H1 (cell line): ENCODE data around the gene SLIT3. TPM values are rescaled to one million over a fixed set of nuclear protein-coding genes. Genes with fewer than 3 reads are reported as not detected.

ENCODE experiments used
- CTCF ChIA-PET: fragments of 300-600 bp; sonication (Branson Sonifier 250); formaldehyde crosslinking; loops from one replicate; lab custom pipeline; 2021; ENCODE audit not compliant: partially characterized antibody; lab: Charles Lee
- POLR2A ChIA-PET: fragments of 300-600 bp; sonication (Branson Sonifier 250); formaldehyde crosslinking; loops from one replicate; lab custom pipeline; 2021; ENCODE audit warnings: inconsistent platforms; ENCODE audit not compliant: partially characterized antibody; lab: Charles Lee
- DNase-seq, 2 experiments: peaks; one replicate each; pipeline versions ENCODE4 v3.0.0 to v3.0.0-alpha.2; 2010 to 2022; ENCODE audit warnings: low spot score in 2 of 2, low read depth in 1 of 2, mixed read lengths in 1 of 2
- FAIRE-seq: peaks from 2 replicates; lab custom pipeline; 2011; peaks lifted over from hg19 to GRCh38; lab: Jason Lieb, UNC
- H2AFZ ChIP-seq: 2 replicates; pipeline ENCODE4 v1.8.1; 2012; ENCODE audit warnings: low read length, inconsistent platforms
- H2AK5ac ChIP-seq: 2 replicates; pipeline ENCODE4 v1.6.1; 2013; ENCODE audit warnings: low read depth, low read length
- H2BK120ac ChIP-seq: replicated peaks from 2 replicates; pipeline ENCODE3; 2013; ENCODE audit warnings: low read depth, low read length, inconsistent platforms
- H2BK12ac ChIP-seq: 2 replicates; pipeline ENCODE4 v1.6.1; 2013; ENCODE audit warnings: low read depth, low read length
- H2BK15ac ChIP-seq: 2 replicates; pipeline ENCODE4 v1.6.1; 2013; ENCODE audit warnings: low read length
- H2BK20ac ChIP-seq: 2 replicates; pipeline ENCODE4 v1.6.1; 2013; ENCODE audit warnings: low read length
- H2BK5ac ChIP-seq: 2 replicates; pipeline ENCODE4 v1.6.1; 2013; ENCODE audit warnings: low read depth, low read length
- H3K14ac ChIP-seq: 2 replicates; pipeline ENCODE4 v1.6.1; 2013; ENCODE audit warnings: inconsistent platforms; ENCODE audit not compliant: insufficient read length
- H3K18ac ChIP-seq: 2 replicates; pipeline ENCODE4 v1.6.1; 2013; ENCODE audit warnings: low read length; ENCODE audit errors: extremely low read depth
- H3K23ac ChIP-seq: 2 replicates; pipeline ENCODE4 v1.6.1; 2013; ENCODE audit warnings: inconsistent platforms; ENCODE audit not compliant: insufficient read length
- H3K23me2 ChIP-seq: 2 replicates; pipeline ENCODE4 v1.6.1; 2013; ENCODE audit warnings: low read depth, low read length
- H3K27ac ChIP-seq: 2 replicates; pipeline ENCODE4 v1.6.1; 2011; ENCODE audit warnings: low read depth, low read length, inconsistent platforms
- H3K27me3 ChIP-seq, 4 experiments: replicated peaks in 1 of 4; 1 replicate in 1 of 4; 2 replicates in 3 of 4; pipeline versions ENCODE4 v1.6.1 to v1.8.1; 2011 to 2013; ENCODE audit warnings: low read length in 3 of 4, mild to moderate bottlenecking in 3 of 4, inconsistent platforms in 2 of 4, mixed read lengths in 2 of 4, moderate library complexity in 1 of 4; ENCODE audit not compliant: control insufficient read depth in 3 of 4, insufficient read depth in 3 of 4; ENCODE audit errors: extremely low read depth in 1 of 4
- H3K36me3 ChIP-seq, 4 experiments: 2 replicates each; pipeline versions ENCODE4 v1.6.1 to v1.8.1; 2011 to 2013; ENCODE audit warnings: mild to moderate bottlenecking in 4 of 4, low read length in 3 of 4, moderate library complexity in 2 of 4, control low read depth in 1 of 4, inconsistent platforms in 1 of 4; ENCODE audit not compliant: insufficient read depth in 4 of 4, control insufficient read depth in 2 of 4
- H3K4ac ChIP-seq: replicated peaks from 2 replicates; pipeline ENCODE3; 2013; ENCODE audit warnings: low read length, low read depth, mixed read lengths, inconsistent platforms; ENCODE audit not compliant: insufficient read length
- H3K4me1 ChIP-seq, 4 experiments: replicated peaks in 1 of 4; 1 replicate in 1 of 4; 2 replicates in 3 of 4; pipeline versions ENCODE4 v1.6.1 to v1.8.1; 2011 to 2013; ENCODE audit warnings: low read length in 3 of 4, inconsistent platforms in 2 of 4, mixed read lengths in 1 of 4; ENCODE audit not compliant: insufficient read depth in 4 of 4, control insufficient read depth in 3 of 4
- H3K4me2 ChIP-seq, 2 experiments: 2 replicates each; pipeline versions ENCODE4 v1.6.1 to v1.8.1; 2011 to 2013; ENCODE audit warnings: low read depth in 2 of 2, low read length in 2 of 2, control low read depth in 1 of 2, inconsistent platforms in 1 of 2, mild to moderate bottlenecking in 1 of 2; ENCODE audit not compliant: insufficient read depth in 1 of 2
- H3K4me3 ChIP-seq, 4 experiments: fragments of 200-600, 300-600 bp in 1 of 4; sonication (generic), shearing (Covaris generic), sonication (Bioruptor Twin) in 1 of 4; 2 replicates each; pipeline versions ENCODE4 v1.5.1 to v1.8.1; 2011 to 2016; ENCODE audit warnings: low read length in 4 of 4, low read depth in 3 of 4, control low read depth in 2 of 4, inconsistent platforms in 2 of 4, mild to moderate bottlenecking in 2 of 4, mixed read lengths in 1 of 4, moderate library complexity in 1 of 4; ENCODE audit not compliant: insufficient read depth in 2 of 4; ENCODE audit errors: extremely low read depth in 1 of 4
- H3K56ac ChIP-seq: replicated peaks from 2 replicates; pipeline ENCODE3; 2013; ENCODE audit warnings: low read depth, mild to moderate bottlenecking, mixed read lengths, low read length, inconsistent platforms; ENCODE audit not compliant: insufficient read length
- H3K79me1 ChIP-seq: 2 replicates; pipeline ENCODE4 v1.6.1; 2013; ENCODE audit warnings: low read depth, low read length, control low read depth
- H3K79me2 ChIP-seq, 2 experiments: 2 replicates each; pipeline versions ENCODE4 v1.6.1 to v1.8.1; 2012 to 2013; ENCODE audit warnings: low read length in 2 of 2, mild to moderate bottlenecking in 2 of 2, inconsistent platforms in 1 of 2; ENCODE audit not compliant: insufficient read depth in 2 of 2, control insufficient read depth in 1 of 2
- H3K9ac ChIP-seq, 4 experiments: replicated peaks in 1 of 4; 1 replicate in 1 of 4; 2 replicates in 3 of 4; pipeline versions ENCODE4 v1.6.1 to v1.8.1; 2011 to 2013; ENCODE audit warnings: low read depth in 3 of 4, low read length in 3 of 4, control low read depth in 2 of 4, mild to moderate bottlenecking in 2 of 4, moderate library complexity in 2 of 4, inconsistent platforms in 1 of 4; ENCODE audit errors: extremely low read depth in 1 of 4
- H3K9me3 ChIP-seq, 2 experiments: 2 replicates each; pipeline versions ENCODE4 v1.6.1 to v1.8.1; 2012 to 2013; ENCODE audit warnings: mild to moderate bottlenecking in 2 of 2, moderate library complexity in 2 of 2, control low read depth in 1 of 2, inconsistent platforms in 1 of 2, low read depth in 1 of 2, low read length in 1 of 2, mixed read lengths in 1 of 2; ENCODE audit not compliant: insufficient read depth in 2 of 2
- H4K20me1 ChIP-seq, 2 experiments: replicated peaks in 1 of 2; 2 replicates each; pipeline versions ENCODE3 to v1.8.1; 2011 to 2013; ENCODE audit warnings: inconsistent platforms in 2 of 2, low read length in 2 of 2, mild to moderate bottlenecking in 1 of 2; ENCODE audit not compliant: insufficient read depth in 2 of 2, control insufficient read depth in 1 of 2
- H4K5ac ChIP-seq: 2 replicates; pipeline ENCODE4 v1.6.1; 2013; ENCODE audit warnings: low read length, low read depth, mixed read lengths, inconsistent platforms; ENCODE audit not compliant: insufficient read length
- H4K8ac ChIP-seq: 2 replicates; pipeline ENCODE4 v1.8.0; 2013; ENCODE audit warnings: mild to moderate bottlenecking, moderate library complexity, low read length, inconsistent platforms; ENCODE audit not compliant: insufficient read depth; ENCODE audit errors: extremely low read depth
- H4K91ac ChIP-seq: replicated peaks from 2 replicates; pipeline ENCODE3; 2013; ENCODE audit warnings: low read length, mixed read lengths, inconsistent platforms; ENCODE audit not compliant: insufficient read length
- KDM1A ChIP-seq: fragments of 200-600, 300-600 bp; sonication (generic); IDR thresholded peaks from 2 replicates; pipeline ENCODE4 v1.7.1; 2016; ENCODE audit warnings: mild to moderate bottlenecking, low read length, borderline replicate concordance
- NANOG ChIP-seq: IDR thresholded peaks from 2 replicates; pipeline ENCODE4 v1.6.1; 2011; ENCODE audit warnings: low read length, low read depth, mild to moderate bottlenecking, inconsistent platforms; ENCODE audit not compliant: insufficient read depth, poor library complexity, severe bottlenecking
- RXRA ChIP-seq: IDR thresholded peaks from 2 replicates; pipeline ENCODE4 v1.6.1; 2011; ENCODE audit warnings: low read depth, mild to moderate bottlenecking, low read length, moderate library complexity; ENCODE audit not compliant: insufficient read depth
- WGBS, 2 experiments: shearing (Covaris generic) in 1 of 2; methylation state at CpG; one replicate each; pipeline versions ENCODE4 v1.1.6 to v1.1.7; 2013 to 2015; ENCODE audit warnings: low lambda C conversion rate in 2 of 2, mixed read lengths in 2 of 2, inconsistent platforms in 1 of 2, low coverage in 1 of 2, missing lambda C conversion rate in 1 of 2; ENCODE audit not compliant: insufficient replicate concordance in 2 of 2, insufficient coverage in 1 of 2, insufficient read length in 1 of 2; ENCODE audit errors: extremely low coverage in 1 of 2, missing lambda C conversion rate in 1 of 2; 5-methylcytosine and 5-hydroxymethylcytosine counted together
- polyA plus RNA-seq, 7 experiments: library from polyadenylated mRNA; depleted of rRNA in 3 of 7; stranded (reverse) in 5 of 7; unstranded in 2 of 7; fragments of >200 nt in 5 of 7; fragments of 200-250 nt in 2 of 7; gene quantifications; 1 replicate in 5 of 7; 2 replicates in 1 of 7; 4 replicates in 1 of 7; pipeline versions ENCODE4 v1.2.1 to v1.2.3, GENCODE V29; 2011 to 2013; ENCODE audit warnings: missing spikeins in 2 of 7, mixed read lengths in 2 of 7
- total RNA-seq: library from RNA; stranded (reverse); fragmentation: NEBNext Ultra II Directional; extraction: Animal tissue kit (Norgen Biotek cat#: 25700); gene quantifications from 2 replicates; pipeline ENCODE4 v1.2.1, GENCODE V29; 2021

The SLIT3 gene
- total and polyA plus RNA-seq, 2 of the 8 experiments (the other 6 are each of a cell fraction or from before 2014, with no cell fraction given): 1.1 to 1.2 TPM

GRCh38 chr5:169085636-169086035 lies 215.3 kb downstream of the SLIT3 start:
- Histone ChIP-seq H3K9ac (no peak overlapping the region), H3K36me3 (no peaks in the 10 kb centered on the region; a peak in 1 of 8 replicates), H3K9me3 (no peaks in the 10 kb centered on the region), H2BK5ac (0 out of 2 replicates have a peak overlapping the region, but pooled peaks have one; percentile 18), H3K4me2 (no peak overlapping the region), H3K27ac (no peak overlapping the region), H3K23me2 (no peaks in the 10 kb centered on the region), H4K91ac (peak overlapping the region; percentile 32), H2BK15ac (0 out of 2 replicates have a peak overlapping the region, but pooled peaks have one; percentile 34), H3K4ac (no peak overlapping the region), H2BK20ac (no peak overlapping the region), H2AK5ac (peak overlapping the region; percentile 67), H3K14ac (peak overlapping the region; percentile 38), H3K4me3 (no peak overlapping the region), H3K4me1 (peaks cover 17 to 37% (median 33%) of the 10 kb centered on the region in 4 experiments), H3K27me3 (no peaks in the 10 kb centered on the region; a peak in 2 of 7 replicates), H4K8ac (no peak overlapping the region), H3K79me1 (no peaks in the 10 kb centered on the region), H2AFZ (no peak overlapping the region), H3K56ac (no peak overlapping the region), H3K23ac (no peak overlapping the region), H4K5ac (no peak overlapping the region), H3K79me2 (no peaks in the 10 kb centered on the region), H2BK12ac (peak overlapping the region; percentile 80; the same call in 1 of the 2 replicates), H3K18ac (peak overlapping the region; percentile 41; the same call in 1 of the 2 replicates), H4K20me1 (no peaks in the 10 kb centered on the region), H2BK120ac (peak overlapping the region; percentile 10)
- POLR2A ChIA-PET: no interaction called here
- CTCF ChIA-PET: interaction anchor here (0.9 to 1.5 kb wide), 2 partner anchors 22 to 33 kb away, joined by 3 to 5 read pairs; no protein-coding TSS in a partner anchor
- WGBS, 2 experiments: 83% methylated on average over 8 of the region's 8 CpGs; no CpG with 5 or more reads in 1 of the 2 experiments
- no peak for DNase-seq
- TF ChIP-seq KDM1A (no peak), NANOG (no peak), RXRA (no peak)
- FAIRE-seq: no peak
